Caco-2 (cell line): ENCODE measurements around the gene KRT28. TPM values are rescaled to one million over a fixed set of nuclear protein-coding genes. Genes with fewer than 3 reads are reported as not detected.

ENCODE experiments used
- BruUV-seq: library from RNA; stranded (reverse); fragments of 400-500 nt; replicated peaks from 2 replicates; lab custom pipeline; 2021; lab: Mats Ljungman, UMichigan
- CTCF ChIA-PET: fragments of 300-600 bp; sonication (Branson Sonifier 250); formaldehyde crosslinking; loops from one replicate; lab custom pipeline; 2022; ENCODE audit warnings: antibody characterized with exemption; lab: Charles Lee
- POLR2A ChIA-PET: fragments of 300-600 bp; sonication (Branson Sonifier 250); formaldehyde crosslinking; loops from one replicate; lab custom pipeline; 2022; ENCODE audit warnings: antibody characterized with exemption; lab: Charles Lee
- DNase-seq, 2 experiments: peaks; one replicate each; pipeline versions ENCODE4 v3.0.0 to v3.0.0-alpha.2; 2020 to 2022
- H3K27me3 ChIP-seq: replicated peaks from 2 replicates; pipeline ENCODE4 v1.6.0; 2011; ENCODE audit warnings: low read length; ENCODE audit not compliant: control insufficient read depth, insufficient read depth
- H3K36me3 ChIP-seq: 2 replicates; pipeline ENCODE4 v1.5.1; 2011; ENCODE audit warnings: low read length; ENCODE audit not compliant: control insufficient read depth, insufficient read depth
- H3K4me1 ChIP-seq: fragments of 250-450 bp; sonication (Bioruptor Pico); 2 replicates; pipeline ENCODE4 v1.5.1; 2020; ENCODE audit warnings: mild to moderate bottlenecking
- H3K4me3 ChIP-seq: 2 replicates; pipeline ENCODE4 v1.5.1; 2011; ENCODE audit warnings: low read depth, mild to moderate bottlenecking, control low read depth, low read length
- H3K9me3 ChIP-seq: fragments of 250-450 bp; sonication (Bioruptor Pico); 2 replicates; pipeline ENCODE4 v1.5.1; 2020; ENCODE audit warnings: mild to moderate bottlenecking, moderate library complexity
- H3K27ac Mint-ChIP-seq: one replicate; pipeline ENCODE4 v1.8.0; 2022; ENCODE audit warnings: mixed read lengths; ENCODE audit not compliant: unreplicated experiment
- H3K27me3 Mint-ChIP-seq: one replicate; pipeline ENCODE4 v1.8.0; 2022; ENCODE audit warnings: mixed read lengths; ENCODE audit not compliant: insufficient read depth, unreplicated experiment
- H3K36me3 Mint-ChIP-seq: one replicate; pipeline ENCODE4 v1.8.0; 2022; ENCODE audit warnings: mild to moderate bottlenecking, mixed read lengths; ENCODE audit not compliant: insufficient read depth, unreplicated experiment
- H3K4me1 Mint-ChIP-seq: one replicate; pipeline ENCODE4 v1.8.0; 2022; ENCODE audit warnings: low read depth, mixed read lengths; ENCODE audit not compliant: unreplicated experiment
- H3K4me3 Mint-ChIP-seq: one replicate; pipeline ENCODE4 v1.8.0; 2022; ENCODE audit warnings: mild to moderate bottlenecking, moderate library complexity, mixed read lengths; ENCODE audit not compliant: unreplicated experiment
- H3K9me3 Mint-ChIP-seq: one replicate; pipeline ENCODE4 v1.8.0; 2022; ENCODE audit warnings: mixed read lengths; ENCODE audit not compliant: unreplicated experiment
- intact Hi-C: fragments of 100-400 bp; cut with micrococcal nuclease; formaldehyde crosslinking; loops from one replicate; pipeline ENCODE4 v1.10.0; 2022; ENCODE audit not compliant: unreplicated experiment
- total RNA-seq: library from RNA; stranded (reverse); gene quantifications from 2 replicates; pipeline ENCODE4 v1.2.3, GENCODE V29; 2022
- TF ChIP-seq, protein P1 (sequence below), 2 experiments: fragments of 200-600 bp in 1 of 2; IDR thresholded peaks; 1 replicate in 1 of 2; 2 replicates in 1 of 2; pipeline versions ENCODE4 v1.5.1 to v1.8.0; 2011 to 2022; ENCODE audit warnings: antibody characterized with exemption in 1 of 2, control low read depth in 1 of 2, inconsistent platforms in 1 of 2, low read depth in 1 of 2, low read length in 1 of 2, mild to moderate bottlenecking in 1 of 2, moderate library complexity in 1 of 2; ENCODE audit not compliant: insufficient read depth in 1 of 2, severe bottlenecking in 1 of 2, unreplicated experiment in 1 of 2

Gene KRT28
- total RNA-seq, 1 experiment from 2014 or later = not detected

DNA sequence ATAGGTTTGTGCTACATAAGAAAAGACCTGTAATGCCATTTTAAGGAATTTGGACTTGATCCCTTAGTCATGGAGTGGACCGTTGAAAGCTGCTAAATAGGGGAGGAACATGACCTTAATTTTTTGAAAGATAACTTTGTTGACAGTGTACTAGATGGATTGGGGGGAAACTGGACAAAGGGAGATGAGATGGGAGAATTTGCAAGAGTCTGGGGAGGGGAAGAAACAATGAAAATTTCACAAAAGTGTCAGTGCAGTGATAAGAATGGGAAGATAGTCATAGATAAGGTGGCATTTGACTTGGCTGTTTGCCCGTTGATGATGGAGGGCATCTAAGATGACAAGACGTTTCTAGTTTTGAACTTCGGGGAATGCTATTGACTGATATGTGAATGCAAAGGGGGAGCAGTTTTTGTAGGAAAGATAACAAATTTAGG lies 44.9 kb upstream of the KRT28 start:
- no TSS peak for BruUV-seq
- H3K27me3 Mint-ChIP-seq = no peaks in the 10 kb centered on the region
- intact Hi-C loops = no loop called here

DNA sequence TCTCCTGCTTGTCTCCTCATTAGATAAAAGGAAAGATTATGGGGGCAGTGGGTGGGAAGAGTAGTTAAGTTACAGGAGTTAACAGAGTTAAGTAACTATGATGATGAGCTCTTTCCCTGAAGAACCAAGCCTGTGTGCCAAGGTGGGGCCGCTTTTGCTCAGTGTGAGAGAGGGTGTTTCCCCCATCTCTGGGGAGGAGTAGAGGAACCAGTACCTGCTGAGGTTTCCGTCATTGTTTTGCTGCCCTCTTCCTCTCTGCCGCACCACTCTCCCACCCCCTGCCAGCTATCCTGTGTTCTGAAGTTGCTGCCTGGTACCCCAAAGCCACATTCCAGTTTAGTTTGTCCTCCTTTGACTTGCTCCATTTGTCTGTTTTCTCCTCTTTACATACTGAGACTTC lies 43.5 kb upstream of the KRT28 start:
- Mint-ChIP-seq H3K27ac (no peak overlapping the region), H3K27me3 (no peaks in the 10 kb centered on the region), H3K4me3 (no peak overlapping the region), H3K9me3 (no peaks in the 10 kb centered on the region), H3K4me1 (no peaks in the 10 kb centered on the region), H3K36me3 (no peaks in the 10 kb centered on the region)
- H3K4me1 ChIP-seq = peaks cover 4% of the 10 kb centered on the region; the same call in 1 of the 2 replicates
- H3K9me3 ChIP-seq = 0 out of 2 replicates have a peak, but pooled peaks cover 4% of the 10 kb centered on the region
- H3K4me3 ChIP-seq = no peak overlapping the region
- intact Hi-C loops = no loop called here
- no TSS peak for BruUV-seq
- TF ChIP-seq, protein P1, sequence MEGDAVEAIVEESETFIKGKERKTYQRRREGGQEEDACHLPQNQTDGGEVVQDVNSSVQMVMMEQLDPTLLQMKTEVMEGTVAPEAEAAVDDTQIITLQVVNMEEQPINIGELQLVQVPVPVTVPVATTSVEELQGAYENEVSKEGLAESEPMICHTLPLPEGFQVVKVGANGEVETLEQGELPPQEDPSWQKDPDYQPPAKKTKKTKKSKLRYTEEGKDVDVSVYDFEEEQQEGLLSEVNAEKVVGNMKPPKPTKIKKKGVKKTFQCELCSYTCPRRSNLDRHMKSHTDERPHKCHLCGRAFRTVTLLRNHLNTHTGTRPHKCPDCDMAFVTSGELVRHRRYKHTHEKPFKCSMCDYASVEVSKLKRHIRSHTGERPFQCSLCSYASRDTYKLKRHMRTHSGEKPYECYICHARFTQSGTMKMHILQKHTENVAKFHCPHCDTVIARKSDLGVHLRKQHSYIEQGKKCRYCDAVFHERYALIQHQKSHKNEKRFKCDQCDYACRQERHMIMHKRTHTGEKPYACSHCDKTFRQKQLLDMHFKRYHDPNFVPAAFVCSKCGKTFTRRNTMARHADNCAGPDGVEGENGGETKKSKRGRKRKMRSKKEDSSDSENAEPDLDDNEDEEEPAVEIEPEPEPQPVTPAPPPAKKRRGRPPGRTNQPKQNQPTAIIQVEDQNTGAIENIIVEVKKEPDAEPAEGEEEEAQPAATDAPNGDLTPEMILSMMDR (IDR thresholded peaks at IDR 0.05; ENCODE audit: insufficient read depth in 1 of 2, low read depth in 1 of 2, low read length in 1 of 2, severe bottlenecking in 1 of 2, unreplicated experiment in 1 of 2) = no peak
- DNase-seq = no peak
- ChIA-PET POLR2A (no interaction called here), CTCF (no interaction called here)
- H3K36me3 ChIP-seq = no peaks in the 10 kb centered on the region
- no peaks in the 10 kb centered on the region for H3K27me3 ChIP-seq

More for the DNA sequence above, 44.9 kb upstream of the KRT28 start:
- H3K4me1 Mint-ChIP-seq = no peaks in the 10 kb centered on the region
- H3K9me3 ChIP-seq = 0 out of 2 replicates have a peak, but pooled peaks cover 4% of the 10 kb centered on the region
- no peak overlapping the region for H3K27ac Mint-ChIP-seq
- no peaks in the 10 kb centered on the region for H3K9me3 Mint-ChIP-seq
- TF ChIP-seq, protein P1 (IDR thresholded peaks at IDR 0.05; ENCODE audit: insufficient read depth in 1 of 2, low read depth in 1 of 2, low read length in 1 of 2, severe bottlenecking in 1 of 2, unreplicated experiment in 1 of 2) = no peak
- no peaks in the 10 kb centered on the region for H3K27me3 ChIP-seq
- ChIA-PET CTCF (no interaction called here), POLR2A (no interaction called here)
- H3K4me1 ChIP-seq = peaks cover 6% of the 10 kb centered on the region; the same call in 1 of the 2 replicates
- DNase-seq = no peak
- no peak overlapping the region for H3K4me3 ChIP-seq
- H3K36me3 ChIP-seq = no peaks in the 10 kb centered on the region
- H3K4me3 Mint-ChIP-seq = no peak overlapping the region
- no peaks in the 10 kb centered on the region for H3K36me3 Mint-ChIP-seq

DNA sequence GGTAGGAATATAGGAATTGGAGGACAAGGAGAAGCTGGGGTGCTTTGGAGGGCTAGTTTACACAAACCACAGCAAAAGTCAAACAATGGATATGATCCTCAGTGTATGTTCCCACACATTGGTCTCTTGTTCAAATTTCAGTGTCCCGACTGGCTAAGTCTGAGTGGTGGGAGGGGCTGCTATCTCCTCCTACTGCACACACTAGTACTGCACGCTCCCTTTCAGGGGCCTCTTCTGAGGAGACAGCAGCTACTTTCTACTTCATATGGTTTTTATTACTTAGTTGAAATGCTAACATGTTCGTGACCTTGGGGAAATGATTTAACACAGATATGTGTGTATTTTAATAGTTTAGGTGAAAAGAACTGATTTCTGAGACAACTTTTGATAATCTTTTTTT lies 41.5 kb upstream of the KRT28 start:
- no peak for DNase-seq
- H3K27me3 Mint-ChIP-seq = no peaks in the 10 kb centered on the region
- H3K36me3 Mint-ChIP-seq = no peaks in the 10 kb centered on the region
- H3K4me3 Mint-ChIP-seq = no peak overlapping the region
- no peaks in the 10 kb centered on the region for H3K9me3 Mint-ChIP-seq
- H3K4me1 ChIP-seq = no peaks in the 10 kb centered on the region
- CTCF ChIA-PET = interaction anchor here (0.6 kb wide), 1 partner anchor 88 kb away, joined by 9 read pairs; no protein-coding TSS in a partner anchor
- H3K27me3 ChIP-seq = no peaks in the 10 kb centered on the region
- no peak overlapping the region for H3K27ac Mint-ChIP-seq
- POLR2A ChIA-PET = no interaction called here
- intact Hi-C loops = no loop called here
- BruUV-seq = no TSS peak
- H3K4me3 ChIP-seq = no peak overlapping the region
- H3K9me3 ChIP-seq = 0 out of 2 replicates have a peak, but pooled peaks cover 4% of the 10 kb centered on the region
- H3K36me3 ChIP-seq = no peaks in the 10 kb centered on the region
- TF ChIP-seq, protein P1 (IDR thresholded peaks at IDR 0.05; ENCODE audit: insufficient read depth in 1 of 2, low read depth in 1 of 2, low read length in 1 of 2, severe bottlenecking in 1 of 2, unreplicated experiment in 1 of 2) = no peak
- H3K4me1 Mint-ChIP-seq = no peaks in the 10 kb centered on the region
